ENCODE data around the gene MT1G. TPM values are rescaled to one million over a fixed set of nuclear protein-coding genes. Genes with fewer than 3 reads are reported as not detected.

The MT1G gene
- total and polyA plus RNA-seq, 7 experiments from 2014 or later = 1.2 to 36.1 TPM; not detected in 5

Other genes starting within 250 kb of the MT1G start
- gene AMFR, start 242.5 kb downstream of the MT1G start, total RNA-seq = 10 to 100 TPM; 45.5 to 83.3 (median 62.0) TPM
- 10 to 100 TPM; 35.7 to 37.2 TPM for gene AMFR, start 242.5 kb downstream of the MT1G start, polyA plus RNA-seq
- 100 to 1,000 TPM in 2 of 5 experiments, 10 to 100 TPM in 3; 74.0 to 191 (median 97.5) TPM for gene NUDT21, start 216.7 kb downstream of the MT1G start, total RNA-seq
- gene NUDT21, start 216.7 kb downstream of the MT1G start, polyA plus RNA-seq = 10 to 100 TPM; 63.9 to 65.6 TPM
- 10 to 100 TPM; 23.8 to 51.8 (median 42.1) TPM for gene OGFOD1, start 216.5 kb downstream of the MT1G start, total RNA-seq
- gene OGFOD1, start 216.5 kb downstream of the MT1G start, polyA plus RNA-seq = 100 to 1,000 TPM in 1 of 2 donors, 10 to 100 TPM in 1; 98.5 to 106 TPM
- gene BBS2, start 148.0 kb downstream of the MT1G start, total RNA-seq = 100 to 1,000 TPM in 2 of 5 experiments, 10 to 100 TPM in 3; 14.7 to 130 (median 84.0) TPM
- gene BBS2, start 148.0 kb downstream of the MT1G start, polyA plus RNA-seq = 10 to 100 TPM; 43.1 to 55.4 TPM
- not detected for gene MT4, start 103.0 kb downstream of the MT1G start, total RNA-seq
- not detected for gene MT4, start 103.0 kb downstream of the MT1G start, polyA plus RNA-seq
- 1 to 10 TPM in 2 of 5 experiments, under 1 TPM in 1, not detected in 2; 0.76 to 4.0 (median 1.5) TPM for gene MT3, start 78.5 kb downstream of the MT1G start, total RNA-seq
- gene MT3, start 78.5 kb downstream of the MT1G start, polyA plus RNA-seq = 1 to 10 TPM; 3.8 to 4.5 TPM
- gene MT2A, start 59.5 kb downstream of the MT1G start, total RNA-seq = 100 to 1,000 TPM in 1 of 5 experiments, 10 to 100 TPM in 4; 15.0 to 435 (median 32.8) TPM
- gene MT2A, start 59.5 kb downstream of the MT1G start, polyA plus RNA-seq = 100 to 1,000 TPM; 113 to 168 TPM
- 100 to 1,000 TPM in 1 of 5 experiments, 1 to 10 TPM in 1, under 1 TPM in 2, not detected in 1; 0.45 to 166 (median 2.5) TPM for gene MT1E, start 42.3 kb downstream of the MT1G start, total RNA-seq
- 1 to 10 TPM; 3.5 to 5.2 TPM for gene MT1E, start 42.3 kb downstream of the MT1G start, polyA plus RNA-seq
- not detected for gene MT1M, start 35.4 kb downstream of the MT1G start, total RNA-seq
- gene MT1M, start 35.4 kb downstream of the MT1G start, polyA plus RNA-seq = not detected
- under 1 TPM in 1 of 5 experiments, not detected in 4; 0.92 TPM for gene MT1A, start 29.4 kb downstream of the MT1G start, total RNA-seq
- not detected for gene MT1A, start 29.4 kb downstream of the MT1G start, polyA plus RNA-seq
- gene MT1B, start 16.2 kb downstream of the MT1G start, total RNA-seq = not detected
- gene MT1B, start 16.2 kb downstream of the MT1G start, polyA plus RNA-seq = not detected
- 10 to 100 TPM in 1 of 5 experiments, 1 to 10 TPM in 4; 5.6 to 20.6 (median 8.7) TPM for gene MT1F, start 10.1 kb downstream of the MT1G start, total RNA-seq
- gene MT1F, start 10.1 kb downstream of the MT1G start, polyA plus RNA-seq = 10 to 100 TPM; 22.1 to 42.4 TPM
- 1 to 10 TPM in 1 of 5 experiments, not detected in 4; 1.6 TPM for gene MT1H, start 1.7 kb upstream of the MT1G start, total RNA-seq
- gene MT1H, start 1.7 kb upstream of the MT1G start, polyA plus RNA-seq = not detected
- gene MT1X, start 14.4 kb upstream of the MT1G start, total RNA-seq = 10 to 100 TPM; 15.0 to 70.7 (median 25.9) TPM
- gene MT1X, start 14.4 kb upstream of the MT1G start, polyA plus RNA-seq = 100 to 1,000 TPM; 133 to 157 TPM
- gene NUP93, start 62.1 kb upstream of the MT1G start, total RNA-seq = 10 to 100 TPM; 53.0 to 90.5 (median 58.3) TPM
- 10 to 100 TPM; 64.5 to 83.2 TPM for gene NUP93, start 62.1 kb upstream of the MT1G start, polyA plus RNA-seq
- gene SLC12A3, start 197.1 kb upstream of the MT1G start, total RNA-seq = under 1 TPM in 2 of 5 experiments, not detected in 3; 0.08 to 0.49 TPM
- not detected for gene SLC12A3, start 197.1 kb upstream of the MT1G start, polyA plus RNA-seq